Fibroblast of lung (primary cell): ENCODE measurements around the gene DNAH5. TPM values are rescaled to one million over a fixed set of nuclear protein-coding genes. Genes with fewer than 3 reads are reported as not detected.

Experiments used
- DNase-seq, 2 donors: peaks; one replicate each; pipeline versions ENCODE4 v3.0.0 to v3.0.0-alpha.2; 2010; ENCODE audit warnings: low read depth in 2 of 2
- H2AFZ ChIP-seq: 2 replicates; pipeline ENCODE4 v1.5.1; 2012; ENCODE audit warnings: low read length, control low read depth, inconsistent platforms
- H3K27ac ChIP-seq: 2 replicates; pipeline ENCODE4 v1.5.1; 2011; ENCODE audit warnings: low read length, control low read depth; ENCODE audit not compliant: insufficient read depth
- H3K27me3 ChIP-seq: 2 replicates; pipeline ENCODE4 v1.5.1; 2011; ENCODE audit warnings: mild to moderate bottlenecking, low read length; ENCODE audit not compliant: control insufficient read depth, insufficient read depth
- H3K36me3 ChIP-seq: 2 replicates; pipeline ENCODE4 v1.5.1; 2011; ENCODE audit warnings: low read length; ENCODE audit not compliant: control insufficient read depth, insufficient read depth
- H3K4me1 ChIP-seq: 2 replicates; pipeline ENCODE4 v1.5.1; 2011; ENCODE audit warnings: low read length; ENCODE audit not compliant: control insufficient read depth, insufficient read depth; ENCODE audit errors: extremely low read depth
- H3K4me2 ChIP-seq: 2 replicates; pipeline ENCODE4 v1.5.1; 2011; ENCODE audit warnings: low read length, control low read depth; ENCODE audit not compliant: insufficient read depth; ENCODE audit errors: extremely low read depth
- H3K4me3 ChIP-seq, 4 experiments: fragments of 200-600 bp in 1 of 4; sonication (generic) in 1 of 4; replicated peaks in 1 of 4; 2 replicates each; pipeline ENCODE4 v1.5.1; 2011 to 2016; ENCODE audit warnings: low read length in 4 of 4, low read depth in 3 of 4, mild to moderate bottlenecking in 3 of 4, control low read depth in 2 of 4, inconsistent platforms in 1 of 4, mixed read lengths in 1 of 4; ENCODE audit not compliant: insufficient read depth in 1 of 4; ENCODE audit errors: control extremely low read depth in 1 of 4
- H3K79me2 ChIP-seq: 2 replicates; pipeline ENCODE4 v1.5.1; 2012; ENCODE audit warnings: mild to moderate bottlenecking, low read length, inconsistent platforms; ENCODE audit not compliant: control insufficient read depth, insufficient read depth
- H3K9ac ChIP-seq: 2 replicates; pipeline ENCODE4 v1.5.1; 2011; ENCODE audit warnings: mild to moderate bottlenecking, low read length, control low read depth; ENCODE audit not compliant: insufficient read depth
- H3K9me3 ChIP-seq: 2 replicates; pipeline ENCODE4 v1.5.1; 2012; ENCODE audit warnings: low read depth, low read length; ENCODE audit not compliant: control insufficient read depth, insufficient read depth
- H4K20me1 ChIP-seq: 2 replicates; pipeline ENCODE4 v1.5.1; 2011; ENCODE audit warnings: low read length; ENCODE audit not compliant: control insufficient read depth, insufficient read depth; ENCODE audit errors: extremely low read depth
- CTCF ChIP-seq, 2 donors: IDR thresholded peaks in 1 of 2; conservative IDR thresholded peaks in 1 of 2; 1 replicate in 1 of 2; 2 replicates in 1 of 2; pipeline ENCODE4 v1.5.1; 2011 to 2012; ENCODE audit warnings: low read length in 2 of 2, control low read depth in 1 of 2, inconsistent platforms in 1 of 2, low read depth in 1 of 2, mild to moderate bottlenecking in 1 of 2
- EZH2 ChIP-seq: IDR thresholded peaks from 2 replicates; pipeline ENCODE4 v1.5.1; 2012; ENCODE audit warnings: low read length, control low read depth, mild to moderate bottlenecking; ENCODE audit errors: missing control alignments
- polyA plus RNA-seq, 2 donors: library from polyadenylated mRNA; depleted of rRNA in 1 of 2; stranded (reverse) in 1 of 2; unstranded in 1 of 2; fragments of >200 nt; gene quantifications; 2 replicates each; pipeline ENCODE4 v1.2.1, GENCODE V29; 2011 to 2012; ENCODE audit warnings: missing spikeins in 1 of 2
- total RNA-seq: library from RNA; depleted of rRNA; stranded (reverse); fragments of >200 nt; gene quantifications from 2 replicates; pipeline ENCODE4 v1.2.1, GENCODE V29; 2014

DNAH5 gene
- total and polyA plus RNA-seq, 2 donors (not counting 1 experiment from before 2014, with no cell fraction given) = 2.1 to 3.1 TPM

GRCh38 chr5:13939638-13940037 is 4.8 kb downstream of the DNAH5 start:
- Histone ChIP-seq H3K27ac (no peak overlapping the region), H3K36me3 (no peaks in the 10 kb centered on the region), H2AFZ (no peak overlapping the region), H3K27me3 (no peaks in the 10 kb centered on the region), H3K9me3 (no peaks in the 10 kb centered on the region), H3K79me2 (no peaks in the 10 kb centered on the region), H3K4me3 (no peak overlapping the region), H3K4me2 (no peak overlapping the region), H4K20me1 (no peaks in the 10 kb centered on the region), H3K4me1 (no peaks in the 10 kb centered on the region), H3K9ac (no peak overlapping the region)
- DNase-seq = no peak
- TF ChIP-seq CTCF (conservative IDR thresholded peaks at IDR 0.05 in 1 of 2, IDR thresholded peaks at IDR 0.05 in 1 of 2; ENCODE audit: low read depth in 1 of 2, low read length in 2 of 2) (no peak), EZH2 (no peak)

- Histone ChIP-seq H3K36me3 (no peaks in the 10 kb centered on the region), H3K9me3 (no peaks in the 10 kb centered on the region), H3K79me2 (no peaks in the 10 kb centered on the region), H3K4me3 (no peak overlapping the region), H3K27me3 (no peaks in the 10 kb centered on the region), H3K27ac (no peak overlapping the region), H3K4me2 (no peak overlapping the region), H2AFZ (no peak overlapping the region), H3K9ac (no peak overlapping the region), H3K4me1 (no peaks in the 10 kb centered on the region), H4K20me1 (no peaks in the 10 kb centered on the region)
- DNase-seq = no peak
- TF ChIP-seq CTCF (conservative IDR thresholded peaks at IDR 0.05 in 1 of 2, IDR thresholded peaks at IDR 0.05 in 1 of 2; ENCODE audit: low read depth in 1 of 2, low read length in 2 of 2) (no peak), EZH2 (no peak)
Observed at GRCh38 chr5:13934921-13935320, 9.6 kb downstream of the DNAH5 start.

GRCh38 chr5:13934125-13934524 is 10.4 kb downstream of the DNAH5 start:
- Histone ChIP-seq H3K4me2 (no peak overlapping the region), H4K20me1 (no peaks in the 10 kb centered on the region), H3K27me3 (no peaks in the 10 kb centered on the region), H3K9me3 (no peaks in the 10 kb centered on the region), H3K36me3 (no peaks in the 10 kb centered on the region), H3K79me2 (no peaks in the 10 kb centered on the region), H2AFZ (no peak overlapping the region), H3K4me3 (no peak overlapping the region), H3K27ac (no peak overlapping the region), H3K4me1 (no peaks in the 10 kb centered on the region), H3K9ac (no peak overlapping the region)
- no peak for TF ChIP-seq CTCF (conservative IDR thresholded peaks at IDR 0.05 in 1 of 2, IDR thresholded peaks at IDR 0.05 in 1 of 2; ENCODE audit: low read depth in 1 of 2, low read length in 2 of 2)
- TF ChIP-seq EZH2 = no peak
- DNase-seq = no peak
